HG02642 (cell line): Measurements from ENCODE around the gene ANO10.
"Not testable (repeated sequence)": the region's sequence is repeated elsewhere in the genome, so short reads cannot be mapped to it uniquely, and the experiment has no call there.

ENCODE experiments used
- ATAC-seq: cut with Tn5 transposase; IDR thresholded peaks from one replicate; pipeline ENCODE4 v1.9.1; 2021; ENCODE audit warnings: mild to moderate bottlenecking; ENCODE audit not compliant: unreplicated experiment, poor library complexity

ANO10 gene

DNA sequence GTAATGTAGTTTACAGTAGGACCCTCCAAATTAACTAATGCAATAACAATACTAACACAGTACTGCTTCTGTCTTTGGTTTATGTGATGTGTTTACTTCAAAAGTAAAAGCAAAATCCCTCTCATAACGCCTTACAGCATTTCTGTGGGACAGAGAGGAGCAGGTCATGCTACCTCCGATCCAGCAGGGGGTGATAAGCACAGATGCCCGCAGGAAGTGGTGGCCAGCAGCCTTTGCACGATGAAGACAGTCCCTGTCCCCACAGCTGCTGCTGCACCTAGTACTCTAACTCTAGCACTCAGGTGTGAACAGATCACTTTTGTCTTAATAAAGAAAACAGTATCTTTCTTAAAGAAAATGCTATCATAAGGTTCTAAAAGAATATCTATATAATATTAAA lies 38.3 kb downstream of the ANO10 start:
- no peak for ATAC-seq

DNA sequence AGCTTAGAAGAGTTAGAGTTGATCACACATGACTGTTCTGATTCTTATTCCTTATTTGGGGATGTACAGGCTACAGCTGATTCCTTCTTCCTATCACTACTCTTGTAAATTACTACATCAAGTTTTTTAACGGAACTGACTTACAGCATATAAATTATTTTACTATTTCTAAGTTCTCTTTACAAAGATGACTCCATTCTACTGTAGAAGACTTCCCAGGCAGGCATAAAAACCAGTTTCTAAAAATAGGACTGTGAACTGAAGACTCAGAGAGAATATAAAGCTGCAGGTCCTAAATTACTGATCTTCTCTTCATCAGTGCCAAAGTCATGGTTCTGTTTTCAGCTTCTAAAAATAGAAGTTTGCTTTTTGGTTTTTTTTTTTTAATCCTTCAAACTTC lies 38.9 kb downstream of the ANO10 start:
- no peak for ATAC-seq

DNA sequence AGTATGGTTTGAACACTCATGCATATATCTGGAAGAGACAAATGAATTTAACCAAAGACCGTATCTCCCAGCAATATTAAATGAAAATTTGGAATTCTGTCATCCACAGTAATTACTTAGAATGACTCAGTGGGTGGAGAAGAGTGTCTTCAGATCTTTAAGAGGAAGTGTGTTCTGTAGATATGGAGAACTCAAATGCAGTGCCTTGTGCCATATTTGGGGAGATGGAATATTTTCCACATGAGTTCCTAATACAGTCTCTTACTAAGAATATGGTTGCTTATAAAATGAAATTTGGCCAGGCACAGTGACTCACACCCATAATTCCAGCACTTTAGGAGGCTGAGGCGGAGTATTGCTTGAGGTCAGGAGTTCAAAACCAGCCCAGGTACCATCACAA lies 40.5 kb downstream of the ANO10 start:
- ATAC-seq: no peak

DNA sequence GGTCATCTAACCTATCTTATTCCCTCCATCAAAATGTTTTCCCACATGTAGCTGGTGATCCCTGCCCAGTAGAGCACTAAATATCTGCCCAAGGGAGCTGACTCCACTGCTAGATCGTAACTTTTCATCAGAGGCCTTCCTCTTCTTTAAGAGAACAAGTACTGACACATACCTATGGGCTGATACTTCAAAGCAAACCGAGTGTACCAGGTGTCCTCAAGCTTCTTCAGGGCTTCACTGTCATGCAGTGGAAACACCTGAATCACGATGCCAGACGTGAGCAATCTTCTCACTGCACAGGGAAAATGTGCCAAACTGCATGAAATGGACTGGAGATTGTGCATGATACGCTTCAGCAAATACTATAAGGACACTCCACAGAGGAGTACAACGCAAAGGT lies 41.6 kb downstream of the ANO10 start:
- ATAC-seq: no peak

DNA sequence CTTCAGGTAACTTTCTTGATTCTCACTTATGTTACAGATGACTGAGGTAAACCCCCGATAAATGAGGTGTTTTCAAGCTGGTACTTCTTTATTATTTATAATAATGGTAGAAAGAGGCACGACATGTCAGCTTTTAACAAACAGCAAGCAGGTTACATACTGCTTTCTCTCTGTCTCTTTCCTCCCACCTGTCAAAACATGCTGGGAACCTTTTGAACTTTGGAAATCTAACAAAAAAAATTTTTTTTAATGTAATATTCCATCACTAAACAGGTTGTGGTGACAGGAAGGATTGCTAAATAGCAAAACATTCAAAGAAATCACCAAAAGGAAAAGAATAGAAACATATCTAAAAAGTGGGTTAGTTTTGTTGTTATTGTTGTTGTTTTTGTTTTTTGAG lies 48.2 kb downstream of the ANO10 start:
- no peak for ATAC-seq

DNA sequence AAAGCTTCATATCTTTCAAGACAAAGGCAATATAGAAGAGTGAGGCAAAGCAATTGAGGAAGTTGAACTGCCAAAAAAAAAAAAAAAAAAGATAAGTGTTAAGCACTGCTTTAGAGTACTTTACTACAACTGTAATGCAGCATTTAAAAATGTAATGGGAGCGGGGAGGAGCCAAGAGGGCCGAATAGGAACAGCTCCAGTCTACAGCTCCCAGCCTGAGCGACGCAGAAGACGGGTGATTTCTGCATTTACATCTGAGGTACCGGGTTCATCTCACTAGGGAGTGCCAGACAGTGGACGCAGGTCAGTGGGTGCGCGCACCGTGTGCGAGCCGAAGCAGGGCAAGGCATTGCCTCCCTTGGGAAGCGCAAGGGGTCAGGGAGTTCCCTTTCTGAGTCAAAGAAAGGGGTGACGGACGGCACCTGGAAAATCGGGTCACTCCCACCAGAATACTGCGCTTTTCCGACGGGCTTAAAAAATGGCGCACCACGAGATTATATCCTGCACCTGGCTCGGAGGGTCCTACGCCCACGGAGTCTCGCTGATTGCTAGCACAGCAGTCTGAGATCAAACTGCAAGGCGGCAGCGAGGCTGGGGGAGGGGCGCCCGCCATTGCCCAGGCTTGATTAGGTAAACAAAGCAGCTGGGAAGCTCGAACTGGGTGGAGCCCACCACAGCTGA lies 56.0 kb downstream of the ANO10 start:
- ATAC-seq: not testable (repeated sequence)

DNA sequence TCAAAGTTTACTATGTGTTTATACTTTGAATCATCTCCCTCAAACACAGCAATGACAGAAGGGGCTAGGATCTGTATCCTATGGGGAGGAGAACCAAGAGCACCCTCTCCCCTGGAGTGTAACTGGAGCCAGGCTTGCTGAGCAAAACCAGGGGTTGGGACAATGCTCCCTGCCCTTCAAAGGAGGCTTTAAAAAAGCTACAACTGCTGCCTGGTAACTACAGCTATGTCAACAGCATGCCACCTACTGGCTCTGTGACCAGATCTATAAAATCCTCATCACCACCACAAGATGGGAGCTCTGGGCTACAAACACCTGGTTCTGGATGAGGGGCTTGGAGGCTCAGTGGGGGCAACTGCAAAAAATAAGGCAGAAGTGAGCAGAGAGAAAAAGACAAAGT lies 61.9 kb downstream of the ANO10 start:
- no peak for ATAC-seq

DNA sequence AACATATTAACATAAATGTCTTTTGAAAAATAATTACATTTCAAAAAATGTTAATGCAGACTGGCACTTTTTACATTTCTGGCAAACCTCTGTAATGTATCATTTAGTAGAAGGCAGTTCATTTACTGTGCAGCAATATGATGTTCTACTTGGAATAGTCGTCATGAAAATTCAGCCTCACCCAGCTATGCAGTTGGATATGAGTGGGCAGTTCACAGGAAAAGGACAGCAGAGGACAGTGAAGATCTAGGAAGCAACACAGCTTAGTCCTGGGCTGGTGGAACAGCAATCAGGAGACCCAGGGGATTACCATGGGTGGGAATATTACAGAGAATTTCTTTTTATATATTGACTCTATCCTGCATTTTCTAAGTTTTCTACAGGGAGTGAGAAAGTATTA lies 63.6 kb downstream of the ANO10 start:
- no peak for ATAC-seq

DNA sequence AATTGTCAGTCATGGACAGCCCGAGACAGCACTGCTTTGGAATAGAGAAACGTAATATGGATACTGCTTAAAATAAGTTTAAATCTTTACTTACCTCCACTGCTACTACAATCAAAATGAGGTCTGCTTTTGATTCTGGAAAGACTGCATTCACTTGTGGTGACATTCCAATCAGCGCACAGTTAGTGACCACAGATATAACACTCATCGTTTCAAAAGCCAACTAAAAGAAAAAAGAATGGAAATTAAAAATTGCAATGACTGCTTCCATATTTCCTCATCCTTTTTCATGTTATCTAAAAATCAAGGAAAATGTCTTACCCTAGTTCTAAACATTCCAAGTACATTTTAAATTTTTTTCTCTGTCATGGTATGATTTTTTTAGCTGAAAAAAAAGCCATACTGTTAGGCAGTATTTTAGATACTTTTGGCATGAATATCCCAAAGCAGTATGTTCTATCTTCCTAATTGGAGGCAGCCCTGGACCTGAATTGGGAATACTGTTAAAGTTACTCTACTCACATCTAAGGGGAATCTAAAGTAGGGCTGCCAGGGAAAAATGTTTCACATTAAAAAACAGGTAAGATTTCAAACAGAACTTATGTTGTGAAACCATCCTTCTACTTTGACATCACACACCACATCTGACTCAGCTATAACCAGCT lies 72.1 kb downstream of the ANO10 start:
- no peak for ATAC-seq

DNA sequence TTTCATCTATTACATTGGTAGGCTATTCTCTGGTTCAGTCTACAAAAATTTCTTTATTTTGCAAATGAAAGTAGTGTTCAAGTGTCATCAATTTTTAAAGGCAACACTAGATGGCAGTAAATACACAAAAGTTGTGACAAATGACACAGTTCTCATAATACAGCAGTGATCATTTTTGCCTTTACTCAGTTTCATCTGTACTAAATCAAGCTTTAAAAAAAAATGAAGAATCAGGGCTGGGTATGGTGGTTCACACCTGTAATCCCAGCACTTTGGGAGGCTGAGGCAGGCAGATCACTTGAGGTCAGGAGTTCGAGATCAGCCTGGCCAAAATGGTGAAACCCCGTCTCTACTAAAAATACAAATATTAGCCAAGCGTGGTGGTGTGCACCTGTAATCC lies 77.5 kb downstream of the ANO10 start:
- ATAC-seq: not testable (repeated sequence)

DNA sequence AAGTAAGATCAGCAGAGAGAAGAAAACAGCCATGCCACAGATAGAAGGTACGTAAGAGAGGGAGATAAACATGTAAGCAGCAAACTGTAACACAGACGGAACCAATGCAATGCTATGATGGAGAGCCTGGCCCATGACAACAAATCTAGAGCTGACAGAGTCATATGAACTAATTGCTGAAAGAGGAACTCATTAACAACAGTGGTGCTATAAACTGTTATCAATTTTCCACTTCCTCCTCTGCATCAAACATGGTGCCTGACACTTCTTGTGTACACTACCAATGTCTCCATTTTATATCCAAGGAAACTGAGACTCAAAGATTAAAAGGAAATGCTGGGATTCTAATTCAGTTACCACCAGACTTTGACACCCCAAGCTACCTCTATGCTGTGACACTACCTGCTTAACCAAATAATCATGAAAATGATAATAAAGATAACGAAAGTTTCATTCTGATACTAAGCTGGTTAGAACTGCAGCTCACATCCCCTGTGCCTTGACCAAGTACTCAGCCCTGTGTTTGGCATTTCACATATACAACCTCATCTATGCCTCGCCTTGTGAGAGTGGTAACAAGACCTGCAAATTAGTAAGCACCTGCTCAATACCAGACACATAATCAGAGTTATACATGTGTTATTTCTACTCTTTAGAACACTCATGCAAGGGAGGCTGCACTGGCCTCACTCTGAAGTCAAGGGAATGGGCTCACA lies 79.3 kb downstream of the ANO10 start:
- no peak for ATAC-seq

DNA sequence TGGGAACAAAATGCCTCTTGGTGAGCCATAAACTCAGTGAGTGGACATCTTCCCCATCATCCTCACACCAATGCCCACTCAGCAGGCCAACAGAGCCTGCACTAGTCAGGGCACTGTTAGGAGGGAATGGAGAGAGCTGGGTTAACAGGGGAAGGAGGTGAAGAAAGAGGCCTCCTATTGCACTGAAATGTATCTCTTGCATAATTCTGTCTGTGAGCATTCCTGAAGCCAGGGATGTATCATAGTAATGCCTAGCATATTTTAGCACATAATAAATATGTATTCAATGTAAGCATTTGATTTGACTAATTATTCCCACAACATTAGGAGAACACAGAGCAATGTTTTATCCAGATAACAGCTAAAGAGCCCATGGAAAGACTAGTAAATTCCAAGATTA lies 81.2 kb downstream of the ANO10 start:
- ATAC-seq: no peak

DNA sequence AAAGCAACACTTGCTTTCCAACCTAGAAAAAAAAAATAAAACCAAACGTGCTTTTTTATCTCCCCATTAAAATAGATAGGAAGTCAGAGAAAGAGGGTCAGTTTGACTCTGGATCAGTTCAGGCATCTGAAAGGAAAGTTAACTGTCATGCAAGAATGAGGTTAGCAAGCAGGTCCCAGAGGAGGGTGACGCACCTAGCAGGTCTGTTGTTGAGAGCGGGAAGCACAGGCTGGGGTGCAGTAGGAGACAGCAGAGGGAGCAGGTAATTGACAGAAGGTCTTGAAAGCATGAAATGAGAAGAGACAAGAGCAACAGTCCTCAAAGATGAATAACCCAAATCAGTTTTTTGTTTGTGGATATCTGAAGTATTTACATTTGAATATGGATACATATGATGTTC lies 82.5 kb downstream of the ANO10 start:
- no peak for ATAC-seq

DNA sequence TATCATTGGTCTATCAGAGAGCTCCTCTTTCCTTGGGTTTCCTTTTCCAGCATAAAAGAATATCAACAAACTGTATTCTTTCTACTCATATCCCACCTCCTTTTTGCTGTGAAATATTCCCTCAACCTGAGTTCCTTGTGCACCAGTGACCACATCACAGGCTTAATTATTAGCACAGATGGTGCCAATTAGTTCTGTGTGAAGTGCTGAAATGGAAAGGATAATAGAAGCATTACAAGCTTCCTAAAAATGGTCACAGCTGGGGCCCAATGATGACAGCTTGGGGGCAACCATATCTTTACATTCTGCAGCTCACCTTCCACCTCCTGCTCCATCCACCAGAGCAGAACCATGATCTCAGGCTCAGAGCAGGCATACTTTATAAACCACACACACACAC lies 84.6 kb downstream of the ANO10 start:
- ATAC-seq: no peak

DNA sequence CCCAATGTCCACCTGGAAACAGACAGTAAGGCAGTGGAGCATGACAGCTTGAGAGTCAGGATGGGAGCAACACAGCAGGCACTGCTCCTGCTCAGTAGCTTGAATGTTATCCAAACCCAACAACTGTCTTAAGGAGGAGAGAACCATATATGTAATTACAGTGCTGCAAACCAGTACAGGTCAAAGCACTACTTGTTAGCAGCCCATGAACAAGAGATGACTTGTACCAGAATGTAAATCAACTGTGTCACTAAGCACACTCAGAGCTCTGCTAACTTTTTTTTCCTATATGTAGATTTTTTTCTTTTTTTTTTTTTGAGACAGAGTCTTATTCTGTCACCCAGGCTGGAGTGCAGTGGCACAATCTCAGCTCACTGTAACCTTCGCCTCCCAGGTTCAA lies 87.1 kb downstream of the ANO10 start:
- ATAC-seq: no peak

DNA sequence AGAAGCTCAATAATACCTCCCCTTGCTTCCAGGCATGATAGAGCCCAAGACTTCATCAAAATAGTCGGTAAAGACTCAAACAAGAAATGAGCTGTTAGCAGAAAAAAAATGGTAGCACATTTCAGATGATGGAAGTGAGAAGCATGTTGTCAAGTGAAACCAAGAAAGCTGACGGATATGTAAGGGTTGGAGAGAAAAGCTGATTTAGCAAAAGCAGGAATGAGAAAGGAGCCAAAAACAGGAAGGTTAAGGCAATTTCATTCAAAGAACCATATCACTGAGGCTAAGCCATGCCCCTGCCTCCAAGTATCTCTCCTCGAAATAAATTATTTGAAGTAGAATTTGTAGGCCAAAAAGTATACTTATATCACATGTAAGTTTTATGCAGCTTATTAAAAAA lies 88.8 kb downstream of the ANO10 start:
- no peak for ATAC-seq

DNA sequence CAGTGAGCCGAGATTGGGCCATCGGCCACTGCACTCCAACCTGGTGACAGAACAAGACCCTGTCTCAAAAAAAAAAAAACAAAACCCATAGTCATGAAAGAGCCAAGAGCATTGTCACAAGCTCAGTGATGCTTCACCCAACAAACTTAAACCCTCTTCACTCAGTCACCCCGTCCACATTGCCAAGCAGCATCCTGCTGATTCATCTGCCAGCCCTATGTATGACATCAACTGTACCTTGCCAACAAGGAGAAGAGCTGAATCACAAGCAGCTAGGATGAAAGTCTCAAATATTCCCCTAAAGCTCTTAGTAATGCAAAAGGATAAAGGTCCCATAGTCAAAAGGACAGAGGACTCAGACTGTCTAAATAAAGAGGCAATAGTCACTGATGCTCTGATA lies 90.0 kb downstream of the ANO10 start:
- ATAC-seq: no peak

DNA sequence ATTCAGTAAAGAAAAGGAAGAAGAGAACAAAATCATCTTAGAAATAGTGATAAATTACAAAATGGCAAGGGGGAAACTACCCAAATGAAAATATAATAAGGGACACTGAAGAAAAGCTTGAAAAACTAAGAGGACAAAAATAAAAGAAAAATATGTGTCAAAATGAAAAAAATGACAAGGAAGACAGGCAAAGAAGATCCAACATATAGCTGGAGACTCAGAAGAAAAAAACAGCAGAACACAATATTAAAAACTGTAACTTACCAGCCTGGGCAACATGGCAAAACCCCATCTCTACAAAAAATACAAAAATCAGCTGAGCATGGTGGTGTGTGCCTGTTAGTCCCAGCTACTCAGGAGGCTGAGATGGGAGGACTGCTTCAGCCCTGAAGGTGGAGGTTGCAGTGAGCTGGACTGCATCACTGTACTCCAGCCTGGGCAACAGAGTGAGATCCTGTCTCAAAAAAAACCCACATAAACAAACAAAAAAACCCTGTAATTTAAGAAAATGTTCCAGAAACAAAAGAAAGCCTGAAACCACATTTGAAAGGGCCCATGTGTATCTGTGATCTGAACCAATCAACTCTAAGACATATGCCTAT lies 93.2 kb downstream of the ANO10 start:
- no peak for ATAC-seq

DNA sequence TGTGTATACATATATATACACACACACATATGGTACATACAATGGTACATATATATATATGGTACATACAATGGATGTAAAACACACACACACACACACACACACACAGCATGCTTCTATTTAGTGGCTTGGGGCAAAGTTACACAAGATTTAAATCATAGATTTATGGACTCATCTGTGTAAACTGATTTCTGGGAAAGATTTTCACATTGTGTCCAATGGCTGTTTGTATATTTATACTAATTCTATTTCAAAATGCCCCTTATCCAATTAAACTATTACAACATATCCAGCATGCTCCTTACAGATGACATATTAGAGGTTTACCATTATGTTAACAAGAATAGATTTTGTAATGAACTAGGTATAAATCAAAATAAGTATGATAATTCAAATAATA lies 94.9 kb downstream of the ANO10 start:
- no peak for ATAC-seq

DNA sequence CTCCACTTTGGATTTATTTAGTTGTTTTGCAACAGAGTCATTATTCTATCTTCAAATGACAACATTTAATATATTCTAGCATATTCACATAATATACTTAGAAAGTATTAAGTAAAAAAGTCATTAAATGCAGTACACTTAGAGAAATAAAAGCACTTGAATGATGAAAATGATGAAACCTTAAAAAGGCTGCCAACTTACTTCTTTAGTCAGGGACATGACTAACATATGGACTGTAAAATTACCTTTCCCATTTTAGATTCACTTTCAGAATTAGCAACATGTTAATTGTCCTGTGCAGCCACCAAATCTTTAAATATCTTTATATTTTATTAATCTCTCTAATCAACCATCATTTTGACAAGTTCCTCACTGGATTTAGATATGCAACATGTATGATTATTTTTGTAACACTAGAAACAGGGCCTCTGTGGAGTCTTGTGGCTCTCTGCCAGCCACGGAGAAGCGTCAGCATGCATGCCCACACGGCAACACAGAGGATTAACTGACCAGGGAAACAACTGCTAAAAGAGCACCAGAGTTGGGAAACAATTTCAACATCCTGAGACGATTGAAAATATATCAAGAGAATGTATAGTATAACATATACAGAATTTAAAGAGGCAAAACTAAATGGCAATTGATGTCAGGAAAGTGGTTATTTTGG lies 95.7 kb downstream of the ANO10 start:
- ATAC-seq: no peak

DNA sequence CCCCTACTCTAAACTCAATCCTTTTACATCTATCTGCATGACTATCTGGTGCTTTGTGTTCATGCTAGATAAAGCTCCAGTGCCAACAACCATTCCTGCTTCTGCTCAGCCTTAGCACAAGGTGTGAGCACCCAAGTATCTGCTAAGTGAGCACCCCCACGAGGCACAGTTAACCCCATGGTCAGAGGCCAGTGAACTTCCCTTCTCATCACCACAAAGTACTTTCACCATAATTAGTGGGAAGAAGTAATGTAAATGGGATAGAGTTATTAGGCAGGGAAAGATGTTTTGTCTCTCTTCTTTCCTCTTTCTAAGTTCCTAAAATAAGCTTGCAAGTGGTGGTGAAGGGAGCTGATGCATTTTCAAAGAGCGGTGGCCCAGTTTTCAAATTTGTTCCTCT lies 96.4 kb downstream of the ANO10 start:
- no peak for ATAC-seq
